ENCODE measurements around the gene TTLL6. TPM values are rescaled to one million over a fixed set of nuclear protein-coding genes. Genes with fewer than 3 reads are reported as not detected.
"Not testable (repeated sequence)": the region's sequence is repeated elsewhere in the genome, so short reads cannot be mapped to it uniquely, and the experiment has no call there.

Gene TTLL6
- total and polyA plus RNA-seq, 9 of the 15 experiments (the other 6 are each of a cell fraction or from before 2014, with no cell fraction given), result 0.05 TPM; not detected in 8

DNA sequence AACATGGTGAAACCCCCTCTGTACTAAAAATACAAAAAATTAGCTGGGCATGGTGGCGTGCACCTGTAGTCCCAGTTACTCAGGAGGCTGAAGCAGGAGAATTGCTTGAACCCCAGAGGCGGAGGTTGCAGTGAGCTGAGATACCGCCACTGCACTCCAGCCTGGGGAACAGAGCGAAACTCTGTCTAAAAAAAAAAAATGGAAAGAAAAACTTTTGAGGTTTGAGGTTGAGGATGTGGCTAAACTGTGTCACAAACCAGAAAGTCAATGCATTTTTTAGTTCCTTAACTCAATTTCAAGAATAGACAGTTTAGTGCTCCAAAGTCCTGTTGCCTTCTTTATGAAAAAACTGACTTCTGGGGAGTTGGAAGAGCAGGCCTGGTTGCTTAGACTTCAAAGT is 20.4 kb upstream of the TTLL6 start:
- ATAC-seq; in situ Hi-C loops (cut with MboI); H2AFZ ChIP-seq (ENCODE audit: low read depth, low read length); H3K9ac ChIP-seq (ENCODE audit: insufficient read depth in 1 of 2, low read depth in 2 of 2, low read length in 2 of 2); DNase-seq (ENCODE audit: extremely low read depth in 1 of 4, low spot score in 3 of 4); H3K4me3 ChIP-seq; H3K9me3 ChIP-seq (replicated peaks; ENCODE audit: control insufficient read depth, insufficient read depth, low read depth, low read length); H3K4me1 ChIP-seq (replicated peaks in 1 of 2; ENCODE audit: control insufficient read depth in 2 of 2, insufficient read depth in 2 of 2, low read length in 2 of 2); FAIRE-seq; H3K27ac ChIP-seq (ENCODE audit: extremely low read depth, low read depth, low read length); BruUV-seq (replicated peaks); intact Hi-C loops (cut with micrococcal nuclease); H3K27me3 ChIP-seq (ENCODE audit: control insufficient read depth in 2 of 2, insufficient read depth in 2 of 2, low read length in 2 of 2); H3K36me3 ChIP-seq (ENCODE audit: control insufficient read depth, insufficient read depth, low read length); H4K20me1 ChIP-seq (replicated peaks; ENCODE audit: control insufficient read depth, insufficient read depth, low read length); H3K9me1 ChIP-seq (ENCODE audit: control insufficient read depth, insufficient read depth, low read length); H3K4me2 ChIP-seq (ENCODE audit: insufficient read depth, low read length): not testable (repeated sequence)
- peaks cover 22% of the 10 kb centered on the region for H3K79me2 ChIP-seq (ENCODE audit: control insufficient read depth, insufficient read depth, low read length)
- ChIA-PET CTCF (ENCODE audit: low intra/inter-chr PET ratio) (interaction anchor here (0.6 kb wide), 1 partner anchor 219 kb away, joined by 7 read pairs; no protein-coding TSS in a partner anchor), POLR2A (interaction anchor here (4.7 kb wide), 1 partner anchor 11 kb away, joined by 24 read pairs; no protein-coding TSS in a partner anchor)
- 82% methylated on average over 3 of the region's 4 CpGs for WGBS (ENCODE audit: insufficient coverage, low coverage, missing lambda C conversion rate)
- TF ChIP-seq, protein P1, sequence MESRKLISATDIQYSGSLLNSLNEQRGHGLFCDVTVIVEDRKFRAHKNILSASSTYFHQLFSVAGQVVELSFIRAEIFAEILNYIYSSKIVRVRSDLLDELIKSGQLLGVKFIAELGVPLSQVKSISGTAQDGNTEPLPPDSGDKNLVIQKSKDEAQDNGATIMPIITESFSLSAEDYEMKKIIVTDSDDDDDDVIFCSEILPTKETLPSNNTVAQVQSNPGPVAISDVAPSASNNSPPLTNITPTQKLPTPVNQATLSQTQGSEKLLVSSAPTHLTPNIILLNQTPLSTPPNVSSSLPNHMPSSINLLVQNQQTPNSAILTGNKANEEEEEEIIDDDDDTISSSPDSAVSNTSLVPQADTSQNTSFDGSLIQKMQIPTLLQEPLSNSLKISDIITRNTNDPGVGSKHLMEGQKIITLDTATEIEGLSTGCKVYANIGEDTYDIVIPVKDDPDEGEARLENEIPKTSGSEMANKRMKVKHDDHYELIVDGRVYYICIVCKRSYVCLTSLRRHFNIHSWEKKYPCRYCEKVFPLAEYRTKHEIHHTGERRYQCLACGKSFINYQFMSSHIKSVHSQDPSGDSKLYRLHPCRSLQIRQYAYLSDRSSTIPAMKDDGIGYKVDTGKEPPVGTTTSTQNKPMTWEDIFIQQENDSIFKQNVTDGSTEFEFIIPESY (CRISPR knock-in tag; IDR thresholded peaks at IDR 0.05), result peak; percentile 79

DNA sequence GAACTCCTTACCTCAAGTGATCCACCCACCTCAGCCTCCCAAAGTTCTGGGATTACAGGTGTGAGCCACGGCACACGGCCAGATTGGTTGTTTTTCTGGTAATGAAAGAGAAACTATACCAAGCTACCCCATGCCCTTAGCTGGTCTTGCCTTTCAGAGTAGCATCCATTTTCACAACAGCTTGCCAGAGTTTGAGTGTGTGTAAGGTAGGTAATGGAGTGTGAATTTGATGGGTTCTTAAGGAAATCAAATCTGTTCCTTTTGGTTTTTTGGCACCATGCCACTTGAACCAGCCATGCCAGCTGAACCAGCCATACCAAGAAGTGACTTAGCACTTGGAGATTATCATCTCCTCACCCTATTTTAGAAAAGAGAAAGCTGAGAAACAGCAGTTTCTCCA is 18.9 kb upstream of the TTLL6 start:
- DNase-seq (ENCODE audit: extremely low read depth in 1 of 4, low spot score in 3 of 4) (no peak), FAIRE-seq (no peak), ATAC-seq (no peak)
- BruUV-seq (replicated peaks), result no TSS peak
- Histone ChIP-seq H4K20me1 (replicated peaks; ENCODE audit: control insufficient read depth, insufficient read depth, low read length) (no peaks in the 10 kb centered on the region; the same call in 1 of the 2 replicates), H3K27me3 (ENCODE audit: control insufficient read depth in 2 of 2, insufficient read depth in 2 of 2, low read length in 2 of 2) (no peaks in the 10 kb centered on the region), H3K9me1 (ENCODE audit: control insufficient read depth, insufficient read depth, low read length) (peaks cover 6% of the 10 kb centered on the region), H3K4me1 (replicated peaks in 1 of 2; ENCODE audit: control insufficient read depth in 2 of 2, insufficient read depth in 2 of 2, low read length in 2 of 2) (peaks cover 0 to 13% of the 10 kb centered on the region in 2 experiments), H3K9me3 (replicated peaks; ENCODE audit: control insufficient read depth, insufficient read depth, low read depth, low read length) (no peaks in the 10 kb centered on the region), H3K4me3 (no peak overlapping the region), H2AFZ (ENCODE audit: low read depth, low read length) (no peak overlapping the region), H3K4me2 (ENCODE audit: insufficient read depth, low read length) (no peak overlapping the region), H3K9ac (ENCODE audit: insufficient read depth in 1 of 2, low read depth in 2 of 2, low read length in 2 of 2) (no peak overlapping the region), H3K27ac (ENCODE audit: extremely low read depth, low read depth, low read length) (no peak overlapping the region), H3K79me2 (ENCODE audit: control insufficient read depth, insufficient read depth, low read length) (peaks cover 37% of the 10 kb centered on the region), H3K36me3 (ENCODE audit: control insufficient read depth, insufficient read depth, low read length) (no peaks in the 10 kb centered on the region)
- TF ChIP-seq MEF2A (IDR thresholded peaks at IDR 0.05; ENCODE audit: control insufficient read depth, low read depth, low read length), result no peak
- peak; percentile 84 for TF ChIP-seq NFIC (IDR thresholded peaks at IDR 0.05)
- TF ChIP-seq, protein P2, sequence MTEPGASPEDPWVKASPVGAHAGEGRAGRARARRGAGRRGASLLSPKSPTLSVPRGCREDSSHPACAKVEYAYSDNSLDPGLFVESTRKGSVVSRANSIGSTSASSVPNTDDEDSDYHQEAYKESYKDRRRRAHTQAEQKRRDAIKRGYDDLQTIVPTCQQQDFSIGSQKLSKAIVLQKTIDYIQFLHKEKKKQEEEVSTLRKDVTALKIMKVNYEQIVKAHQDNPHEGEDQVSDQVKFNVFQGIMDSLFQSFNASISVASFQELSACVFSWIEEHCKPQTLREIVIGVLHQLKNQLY (CRISPR knock-in tag; conservative IDR thresholded peaks at IDR 0.05), result no peak
- TF ChIP-seq, protein P3, sequence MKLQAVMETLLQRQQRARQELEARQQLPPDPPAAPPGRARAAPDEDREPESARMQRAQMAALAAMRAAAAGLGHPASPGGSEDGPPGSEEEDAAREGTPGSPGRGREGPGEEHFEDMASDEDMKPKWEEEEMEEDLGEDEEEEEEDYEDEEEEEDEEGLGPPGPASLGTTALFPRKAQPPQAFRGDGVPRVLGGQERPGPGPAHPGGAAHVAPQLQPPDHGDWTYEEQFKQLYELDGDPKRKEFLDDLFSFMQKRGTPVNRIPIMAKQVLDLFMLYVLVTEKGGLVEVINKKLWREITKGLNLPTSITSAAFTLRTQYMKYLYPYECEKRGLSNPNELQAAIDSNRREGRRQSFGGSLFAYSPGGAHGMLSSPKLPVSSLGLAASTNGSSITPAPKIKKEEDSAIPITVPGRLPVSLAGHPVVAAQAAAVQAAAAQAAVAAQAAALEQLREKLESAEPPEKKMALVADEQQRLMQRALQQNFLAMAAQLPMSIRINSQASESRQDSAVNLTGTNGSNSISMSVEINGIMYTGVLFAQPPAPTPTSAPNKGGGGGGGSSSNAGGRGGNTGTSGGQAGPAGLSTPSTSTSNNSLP (IDR thresholded peaks at IDR 0.05; ENCODE audit: borderline replicate concordance, low read depth, low read length), result no peak
- TF ChIP-seq NFIX (CRISPR knock-in tag; IDR thresholded peaks at IDR 0.05; ENCODE audit: low read depth), result peak; percentile 57
- in situ Hi-C loops (cut with MboI), result no loop called here
- POLR2A ChIA-PET, result interaction anchor here (1.1 to 4.7 kb wide), 4 partner anchors 8 to 32 kb away, joined by 4 to 24 read pairs (median 8); no protein-coding TSS in a partner anchor
- intact Hi-C loops (cut with micrococcal nuclease), result no loop called here
- CTCF ChIA-PET (ENCODE audit: low intra/inter-chr PET ratio), result interaction anchor here (0.5 kb wide), 1 partner anchor 196 kb away, joined by 5 read pairs; no protein-coding TSS in a partner anchor
- WGBS (ENCODE audit: insufficient coverage, low coverage, missing lambda C conversion rate), result 91% methylated on average over 2 of the region's 2 CpGs
